Measurements from ENCODE around the gene RASAL2.

RASAL2 gene

GRCh38 chr1:178472531-178472930 lies 378.6 kb downstream of the RASAL2 start:
- DNase-seq: no peak

GRCh38 chr1:178477373-178477772 lies 383.5 kb downstream of the RASAL2 start:
- DNase-seq: no peak

GRCh38 chr1:178477841-178478240 lies 383.9 kb downstream of the RASAL2 start:
- no peak for DNase-seq

- DNase-seq: no peak
Observed at GRCh38 chr1:178483251-178483957, 389.5 kb downstream of the RASAL2 start.

DNA sequence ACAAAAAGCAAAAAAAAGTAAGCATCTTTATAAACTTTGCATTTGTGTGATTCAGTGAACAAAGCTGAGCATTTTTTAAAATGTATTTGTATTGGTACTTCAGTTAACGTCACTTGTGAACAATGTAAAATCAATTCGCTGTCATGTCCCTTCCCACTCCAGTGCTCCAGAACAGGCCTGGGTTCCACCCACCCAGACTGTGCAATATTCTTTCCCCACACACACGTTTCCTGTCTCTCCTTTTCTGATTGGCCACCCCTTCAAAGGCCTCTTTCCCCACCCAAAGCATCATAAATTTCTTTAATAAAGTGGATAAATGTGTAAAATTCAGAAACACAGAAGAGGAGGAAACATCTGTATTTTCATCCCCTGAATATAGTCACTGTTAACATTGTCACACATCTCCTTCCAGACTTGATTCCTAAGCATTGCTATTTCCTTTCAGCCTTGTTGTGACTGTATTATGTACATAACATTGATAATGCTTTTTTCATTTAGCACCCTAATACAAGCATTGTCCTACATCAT lies 390.9 kb downstream of the RASAL2 start:
- no peak for DNase-seq

GRCh38 chr1:178485541-178485981 lies 391.7 kb downstream of the RASAL2 start:
- no peak for DNase-seq

GRCh38 chr1:178486100-178487069 lies 392.5 kb downstream of the RASAL2 start:
- no peak for DNase-seq

DNA sequence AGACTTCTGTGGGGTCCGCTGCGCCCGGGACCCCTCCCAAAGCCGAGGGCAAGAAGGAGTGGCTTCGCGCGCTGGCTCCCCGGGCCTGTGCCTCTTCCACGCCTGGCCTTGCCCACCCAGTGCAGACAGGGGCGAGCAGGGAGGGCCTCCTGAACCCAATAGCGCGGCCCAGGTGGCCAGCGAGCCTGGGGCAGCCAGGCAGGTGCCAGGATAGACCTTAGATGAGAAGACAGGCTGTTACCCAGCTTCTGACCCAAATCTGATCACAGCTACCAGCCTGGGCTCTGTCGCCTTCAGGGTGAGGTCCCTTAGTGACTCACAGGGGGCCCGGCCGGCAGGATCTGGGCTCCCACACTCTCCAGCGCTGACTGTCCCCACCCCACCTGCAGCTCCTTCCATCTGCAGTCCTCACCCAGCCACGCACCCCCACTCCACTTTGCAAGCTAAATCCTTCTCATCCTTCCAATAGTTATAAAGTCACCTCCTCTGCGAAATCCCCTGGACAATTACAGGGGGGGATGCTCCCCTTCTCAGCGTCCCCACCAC lies 393.2 kb downstream of the RASAL2 start:
- no peak for DNase-seq

GRCh38 chr1:178488393-178488792 lies 394.5 kb downstream of the RASAL2 start:
- DNase-seq: no peak

GRCh38 chr1:178489399-178489798 lies 395.5 kb downstream of the RASAL2 start:
- no peak for DNase-seq

DNA sequence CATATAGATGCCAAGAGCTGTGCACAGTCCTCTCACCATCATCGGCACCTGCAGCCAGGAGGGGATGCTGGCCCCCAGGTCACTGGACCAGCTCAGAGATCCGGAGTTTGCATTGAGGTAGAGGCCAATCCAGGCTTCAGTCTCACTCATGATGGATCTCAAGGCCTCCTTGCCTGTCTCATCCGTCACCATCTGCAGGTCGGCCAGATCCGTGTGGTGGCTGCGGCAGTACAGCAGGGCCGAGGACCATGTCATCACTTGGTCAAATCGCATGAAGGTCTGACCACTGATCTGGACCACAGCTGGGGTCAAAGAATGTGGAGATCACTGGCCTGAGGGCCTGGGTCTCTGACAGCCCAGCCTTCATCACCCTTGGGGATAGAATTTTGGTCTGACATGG lies 396.2 kb downstream of the RASAL2 start:
- DNase-seq: no peak

DNA sequence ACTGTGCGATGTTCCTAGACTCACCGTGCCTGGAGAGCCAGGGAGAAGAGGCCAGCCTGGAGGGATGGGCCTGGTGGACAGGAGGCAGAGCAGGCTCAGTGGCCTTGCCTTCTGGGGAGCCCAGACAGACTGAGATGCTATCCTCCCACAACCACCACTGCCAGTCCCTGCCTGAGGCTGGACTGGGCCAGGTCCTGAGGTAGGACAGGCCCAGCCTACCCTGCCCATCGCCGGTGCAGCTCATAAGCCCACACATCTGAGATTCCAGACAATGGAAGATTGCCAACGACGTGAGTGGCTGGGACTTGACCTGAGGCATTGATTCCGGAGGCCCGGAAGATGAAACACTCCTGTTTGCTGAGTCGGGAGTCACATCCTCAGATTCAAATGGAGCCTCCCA lies 397.1 kb downstream of the RASAL2 start:
- DNase-seq: no peak

- DNase-seq: no peak
Observed at GRCh38 chr1:178491721-178492120, 397.8 kb downstream of the RASAL2 start.

GRCh38 chr1:178492341-178492740 lies 398.4 kb downstream of the RASAL2 start:
- no peak for DNase-seq

- DNase-seq: no peak
Observed at GRCh38 chr1:178493301-178493741, 399.4 kb downstream of the RASAL2 start.

- DNase-seq: no peak
Observed at GRCh38 chr1:178494569-178494971, 400.7 kb downstream of the RASAL2 start.

DNA sequence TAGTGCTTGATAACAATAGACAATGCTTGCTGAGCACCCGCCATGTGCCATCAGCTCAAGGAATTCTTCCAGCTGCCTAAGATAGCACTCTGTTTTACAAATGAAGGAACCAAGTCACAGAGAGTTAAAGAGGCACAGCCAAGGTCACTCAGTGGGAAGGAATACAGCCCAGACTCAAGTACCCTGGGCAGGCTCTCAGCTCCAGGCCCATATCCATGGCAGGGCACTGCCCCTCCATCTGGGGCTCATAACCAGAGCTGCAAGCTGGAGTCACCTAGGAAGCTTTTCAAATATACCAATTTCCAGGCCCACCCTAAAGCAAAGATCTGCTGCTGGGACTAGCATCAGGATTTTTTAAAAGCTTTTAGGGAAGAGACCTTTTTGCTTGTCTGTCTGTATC lies 401.3 kb downstream of the RASAL2 start:
- DNase-seq: no peak

DNA sequence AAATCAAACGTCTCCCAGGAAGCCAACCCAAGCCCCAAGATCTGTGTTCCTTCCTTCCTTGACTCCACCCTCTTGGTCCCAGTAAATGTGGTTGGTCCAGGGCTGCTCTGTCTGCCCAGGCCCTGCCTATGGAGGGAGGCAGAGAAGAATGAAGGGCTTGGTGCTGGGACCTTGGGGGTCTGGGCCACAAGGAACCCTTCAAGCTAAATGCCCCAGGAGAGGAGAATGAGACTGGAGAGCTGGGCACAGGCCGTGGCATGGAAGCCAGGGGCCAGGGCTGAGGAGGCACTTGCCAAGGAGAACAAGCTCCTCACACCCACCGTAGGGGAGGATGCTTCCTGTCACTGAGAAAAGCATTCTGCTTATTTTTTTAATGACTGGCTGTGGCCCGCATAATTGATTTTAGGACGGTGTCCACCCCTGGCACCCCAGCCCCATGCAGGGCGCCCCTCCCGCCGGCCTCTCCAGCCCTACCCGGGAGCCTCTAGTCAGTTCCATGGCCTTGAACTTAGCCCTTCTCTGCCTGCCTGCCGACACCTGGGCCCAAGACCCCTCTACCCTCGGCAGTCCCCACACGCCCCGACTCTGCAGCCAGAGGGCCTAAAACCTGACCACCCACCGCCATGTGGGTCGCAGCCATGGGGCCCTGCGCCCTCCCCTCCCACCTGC lies 402.0 kb downstream of the RASAL2 start:
- DNase-seq: no peak

DNA sequence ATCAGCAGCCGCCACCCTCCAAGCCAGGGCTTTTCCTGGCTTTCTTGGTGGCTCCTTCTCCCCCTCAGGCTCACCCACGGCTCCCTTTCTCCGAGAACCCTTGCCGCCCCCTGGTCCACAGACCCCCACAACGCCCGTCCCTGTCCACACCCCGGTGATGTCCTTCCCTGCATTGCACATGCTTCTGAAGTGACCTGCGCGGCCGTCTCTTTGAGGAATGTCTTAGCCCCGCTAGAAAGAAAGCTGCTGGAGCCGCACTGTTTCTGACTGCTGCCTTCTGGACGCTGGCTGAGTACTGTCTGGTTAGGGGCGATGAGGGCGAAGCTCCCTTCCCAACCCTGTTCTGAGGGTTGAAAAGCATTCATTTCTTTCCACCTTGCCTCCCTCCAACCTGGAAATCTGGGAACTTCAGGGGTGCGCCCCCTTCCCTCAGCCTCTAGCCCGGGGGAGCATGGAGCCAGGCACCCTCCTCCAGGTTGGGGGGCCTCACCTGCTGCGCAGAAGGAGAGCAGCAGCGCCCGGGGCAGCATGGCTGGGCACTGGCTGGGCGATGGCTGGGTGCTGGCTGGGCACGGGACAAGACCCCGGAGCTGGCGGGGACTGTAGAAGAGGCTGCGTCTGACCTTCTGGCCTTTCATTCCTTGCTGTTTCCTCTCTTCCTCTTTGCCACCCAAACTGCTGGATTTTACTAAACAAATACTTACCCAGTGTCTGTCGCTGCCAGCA lies 402.7 kb downstream of the RASAL2 start, which contains the start of gene CLEC20A:
TSS of gene CLEC20A (minus strand) at position 555 of the 726 bp plus-strand sequence. CDS start at position 530, 25 bp downstream.
- DNase-seq: no peak

DNA sequence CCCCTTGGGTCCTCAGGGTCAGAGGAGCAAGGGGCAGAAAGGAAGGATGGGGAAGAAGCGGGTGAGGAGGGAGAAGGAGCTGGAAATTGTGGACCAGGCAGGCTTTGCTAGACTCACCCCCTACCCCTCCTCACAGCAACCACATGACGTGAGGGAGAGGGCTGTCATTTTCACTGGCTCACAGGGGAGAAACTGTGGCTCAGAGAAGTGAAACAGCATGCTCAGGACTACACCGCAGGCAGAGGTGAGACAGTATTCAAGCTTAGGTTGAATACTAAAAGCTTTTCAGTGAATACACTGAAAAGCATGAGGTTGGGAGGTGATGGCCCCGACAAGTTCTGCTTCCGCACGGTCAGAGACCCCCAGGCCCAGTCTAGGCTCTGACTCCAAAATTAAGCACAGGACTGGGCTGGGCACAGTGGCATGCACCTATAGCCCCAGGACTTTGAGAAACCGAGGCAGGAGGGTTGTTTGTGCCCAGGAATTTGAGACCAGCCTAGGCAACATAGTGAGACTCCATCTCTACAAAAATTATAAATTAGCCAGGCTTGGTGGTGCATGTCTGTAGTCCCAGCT lies 404.1 kb downstream of the RASAL2 start:
- no peak for DNase-seq

DNA sequence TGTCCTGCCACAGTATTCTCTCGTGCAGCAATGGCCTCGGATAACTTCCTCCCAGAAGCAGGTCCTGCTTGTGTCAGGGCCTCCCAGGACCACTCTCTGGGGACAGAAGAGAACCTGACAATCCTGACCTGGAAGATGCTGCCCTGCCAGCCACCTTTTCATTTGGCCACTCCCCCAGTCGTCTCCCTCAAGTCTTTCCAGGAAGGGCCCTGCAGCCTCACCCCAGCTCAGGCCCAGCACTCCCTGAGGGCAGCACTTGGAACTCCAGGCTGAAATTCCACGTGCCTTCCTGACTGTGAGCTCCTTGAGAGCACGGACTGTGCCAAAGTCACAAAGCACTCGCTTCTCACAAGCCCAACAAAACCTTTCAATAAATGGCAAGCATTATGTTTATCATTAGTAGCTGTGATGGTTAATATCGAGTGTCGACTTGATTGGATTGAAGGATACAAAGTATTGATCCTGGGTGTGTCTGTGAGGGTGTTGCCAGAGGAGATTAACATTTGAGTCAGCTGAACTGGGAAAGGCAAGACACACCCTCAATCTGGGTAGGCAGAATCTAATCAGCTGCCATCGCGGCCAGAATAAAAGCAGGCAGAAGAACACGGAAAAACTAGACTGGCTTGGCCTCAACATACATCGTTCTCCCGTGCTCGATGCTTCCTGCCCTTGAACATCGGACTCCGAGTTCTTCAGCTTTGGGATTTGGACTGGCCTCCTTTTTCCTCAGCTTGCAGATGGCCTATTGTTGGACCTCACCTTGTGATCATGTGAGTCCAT lies 405.2 kb downstream of the RASAL2 start:
- no peak for DNase-seq

Data from hematopoietic multipotent progenitor cell treated with erythropoietin and hydrocortisone succinate and interleukin-3 and kit ligand, for 6 days (in vitro differentiated cells).